GM19438 (cell line): ENCODE measurements around the gene WFDC5.

ENCODE experiments used
- ATAC-seq: cut with Tn5 transposase; IDR thresholded peaks from one replicate; pipeline ENCODE4 v1.9.1; 2021; ENCODE audit warnings: low read depth; ENCODE audit not compliant: unreplicated experiment

Gene WFDC5

DNA sequence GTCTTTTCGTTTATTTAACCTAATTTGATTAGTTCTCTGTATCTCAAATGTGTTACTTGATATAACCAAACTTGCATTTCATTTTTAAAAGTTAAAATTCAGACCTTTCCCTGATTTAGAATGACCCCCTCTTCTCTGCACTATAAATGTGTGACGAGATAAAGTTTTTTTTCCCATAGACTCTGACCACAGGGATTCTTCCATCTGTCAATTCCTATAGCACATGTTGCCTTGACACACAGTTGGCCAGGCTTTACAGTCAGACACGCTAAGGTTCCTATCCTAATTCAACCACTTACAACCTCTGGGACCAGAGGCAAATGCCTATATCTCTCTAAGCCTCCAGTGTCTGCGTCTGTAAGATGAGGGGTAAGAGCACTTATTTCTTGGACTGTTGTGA is 54.7 kb downstream of the WFDC5 start:
- ATAC-seq, result no peak
